NCI-H1048 (cell line): ENCODE data around the gene DNAH9.

Source experiments
- DNase-seq: peaks from one replicate; lab custom pipeline; 2025; lab: John Stamatoyannopoulos, UW

Gene DNAH9

GRCh38 chr17:11980813-11981212 is 382.5 kb downstream of the DNAH9 start:
- no peak for DNase-seq

GRCh38 chr17:11981862-11982261 is 383.6 kb downstream of the DNAH9 start:
- DNase-seq, result no peak

- DNase-seq, result no peak
These were observed 388.1 kb downstream of the DNAH9 start for GRCh38 chr17:11986179-11986941.

GRCh38 chr17:11986942-11987329 is 388.7 kb downstream of the DNAH9 start:
- no peak for DNase-seq

- DNase-seq, result no peak
These were observed 392.2 kb downstream of the DNAH9 start for GRCh38 chr17:11990363-11990983.

DNA sequence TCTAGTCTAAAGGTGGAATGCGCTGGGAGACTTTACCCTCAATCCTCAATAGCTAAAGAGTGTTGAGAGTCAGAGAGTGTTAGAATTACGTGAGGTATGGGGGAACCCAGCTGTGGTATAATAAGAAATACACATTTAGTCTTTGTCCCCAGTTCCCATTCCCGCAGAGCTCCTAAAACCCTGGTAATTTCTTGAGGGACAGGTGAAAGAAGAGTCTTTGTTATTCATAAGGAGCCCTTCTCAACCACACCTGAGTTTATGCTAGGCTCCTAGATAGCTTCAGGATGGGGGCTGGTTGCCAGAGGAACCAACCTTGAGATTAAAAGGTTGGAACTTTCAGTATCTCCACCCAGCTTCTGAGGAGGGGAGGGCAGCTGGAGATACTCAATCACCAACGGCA is 393.2 kb downstream of the DNAH9 start:
- DNase-seq, result no peak

GRCh38 chr17:11996722-11997146 is 398.5 kb downstream of the DNAH9 start:
- no peak for DNase-seq

DNA sequence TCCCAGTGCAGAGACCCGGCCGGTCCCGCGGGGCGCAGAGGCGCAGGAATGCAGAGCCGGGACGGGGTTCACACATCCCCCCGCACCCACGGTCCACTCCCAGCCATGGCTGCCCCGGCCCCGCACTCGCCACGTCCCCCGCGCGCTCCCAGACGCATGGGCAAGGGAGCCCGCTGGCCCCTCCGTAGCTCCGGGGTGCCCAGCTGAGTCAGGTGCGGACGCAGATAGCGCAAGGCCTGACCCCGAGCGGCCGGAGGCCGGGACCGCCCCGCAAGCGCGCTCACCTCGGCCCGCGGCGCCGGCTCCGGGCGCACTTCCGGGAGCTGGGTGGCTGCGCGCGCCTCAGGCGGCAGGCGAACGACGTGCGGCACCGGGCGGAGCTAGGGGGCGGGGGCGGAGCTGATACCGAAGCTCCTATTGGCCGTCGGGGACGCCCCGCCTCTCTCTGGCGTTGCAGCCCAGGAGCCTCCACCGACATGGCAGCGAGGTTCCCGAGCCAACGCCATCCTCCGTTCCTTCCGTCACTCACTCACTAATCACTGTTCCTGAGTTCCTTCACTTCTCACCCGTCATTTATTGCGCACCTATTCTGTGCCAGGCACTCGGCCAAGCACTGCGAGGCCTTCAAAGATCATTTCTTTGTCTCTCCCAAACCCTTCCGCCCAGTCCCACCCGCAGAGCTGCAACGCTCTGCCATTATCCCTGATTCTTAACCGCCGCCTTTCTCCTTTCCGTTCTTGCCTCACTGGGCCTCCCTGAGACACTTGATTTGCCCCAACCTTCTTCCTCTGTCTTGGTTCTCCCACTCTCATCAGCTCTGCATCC is 399.1 kb downstream of the DNAH9 start, which contains the start of gene ZNF18:
ZNF18 (minus strand) TSS at position 329 of the 825 bp plus-strand sequence. CDS start 4,646 bp downstream, outside the sequence.
- DNase-seq, result peak; percentile 83

- DNase-seq, result no peak
These were observed 399.6 kb downstream of the DNAH9 start for GRCh38 chr17:11997972-11998233.

DNA sequence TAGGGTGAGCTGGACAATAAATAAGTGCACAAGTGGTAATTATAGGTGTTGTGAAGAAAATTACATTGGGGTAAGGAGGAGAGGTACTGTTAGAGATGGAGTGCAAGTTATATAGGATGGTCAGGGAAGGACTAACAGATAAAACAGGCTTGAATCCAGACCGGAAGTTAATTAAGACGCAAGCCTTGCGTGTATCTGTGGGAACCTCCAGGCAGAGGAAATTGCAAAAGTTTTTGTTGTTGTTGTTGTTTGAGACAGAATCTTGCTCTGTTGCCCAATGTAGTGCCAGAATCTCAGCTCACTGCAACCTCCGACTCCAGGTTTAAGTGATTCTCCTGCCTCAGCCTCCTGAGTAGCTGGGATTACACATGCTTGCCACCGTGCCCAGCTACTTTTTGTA is 401.4 kb downstream of the DNAH9 start:
- no peak for DNase-seq

DNA sequence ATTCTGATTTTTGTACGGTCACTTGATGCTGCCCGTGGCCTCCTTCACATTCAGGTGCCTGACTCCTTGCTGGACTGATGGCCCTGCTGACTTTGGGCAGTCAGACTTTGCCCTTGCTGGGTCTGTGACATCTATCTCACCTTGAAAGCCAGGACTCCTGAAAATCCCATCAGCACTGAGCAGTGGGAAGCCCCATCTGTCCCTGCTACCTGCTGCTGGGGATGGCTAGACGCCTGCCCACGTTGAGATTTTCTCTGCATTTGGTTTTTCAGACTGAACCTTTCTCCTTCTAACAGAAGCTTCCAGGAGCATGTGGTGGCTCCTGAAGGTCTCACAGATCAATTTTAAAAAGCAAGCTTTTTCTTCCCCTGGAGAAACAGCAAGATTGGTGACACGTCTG is 409.2 kb downstream of the DNAH9 start:
- DNase-seq, result no peak
